NCI-H748 (cell line): ENCODE results near the gene UBE2E2.

Experiments used
- DNase-seq: peaks from one replicate; lab custom pipeline; 2025; ENCODE audit not compliant: unreplicated experiment; lab: John Stamatoyannopoulos, UW

UBE2E2 gene

GRCh38 chr3:23501201-23501802 lies 298.2 kb downstream of the UBE2E2 start:
- DNase-seq: no peak

GRCh38 chr3:23508464-23508863 lies 305.3 kb downstream of the UBE2E2 start:
- no peak for DNase-seq

GRCh38 chr3:23518441-23518840 lies 315.3 kb downstream of the UBE2E2 start:
- DNase-seq: no peak

- DNase-seq: no peak
These were observed 316.4 kb downstream of the UBE2E2 start for GRCh38 chr3:23519314-23520208.

GRCh38 chr3:23527326-23527725 lies 324.2 kb downstream of the UBE2E2 start:
- DNase-seq: no peak

- DNase-seq: no peak
These were observed 330.5 kb downstream of the UBE2E2 start for GRCh38 chr3:23533596-23533995.

GRCh38 chr3:23533996-23534395 lies 330.9 kb downstream of the UBE2E2 start:
- no peak for DNase-seq

- peak; percentile 87 for DNase-seq
These were observed 334.0 kb downstream of the UBE2E2 start for GRCh38 chr3:23537101-23537551.

- no peak for DNase-seq
These were observed 336.1 kb downstream of the UBE2E2 start for GRCh38 chr3:23539185-23539584.

- no peak for DNase-seq
These were observed 337.5 kb downstream of the UBE2E2 start for GRCh38 chr3:23540600-23540999.

GRCh38 chr3:23542079-23542478 lies 339.0 kb downstream of the UBE2E2 start:
- no peak for DNase-seq

- DNase-seq: no peak
These were observed 343.1 kb downstream of the UBE2E2 start for GRCh38 chr3:23546181-23546580.

GRCh38 chr3:23547905-23548650 lies 345.0 kb downstream of the UBE2E2 start:
- DNase-seq: no peak

- DNase-seq: no peak
These were observed 345.6 kb downstream of the UBE2E2 start for GRCh38 chr3:23548706-23549105.

GRCh38 chr3:23549148-23549910 lies 346.2 kb downstream of the UBE2E2 start:
- no peak for DNase-seq

GRCh38 chr3:23550402-23550801 lies 347.3 kb downstream of the UBE2E2 start:
- DNase-seq: no peak

GRCh38 chr3:23552506-23552905 lies 349.4 kb downstream of the UBE2E2 start:
- no peak for DNase-seq

GRCh38 chr3:23553353-23553752 lies 350.2 kb downstream of the UBE2E2 start:
- no peak for DNase-seq

- no peak for DNase-seq
These were observed 362.1 kb downstream of the UBE2E2 start for GRCh38 chr3:23565041-23565775.

- no peak for DNase-seq
These were observed 363.4 kb downstream of the UBE2E2 start for GRCh38 chr3:23566499-23566898.
